ENCODE results near the gene MIPEP.

DNA sequence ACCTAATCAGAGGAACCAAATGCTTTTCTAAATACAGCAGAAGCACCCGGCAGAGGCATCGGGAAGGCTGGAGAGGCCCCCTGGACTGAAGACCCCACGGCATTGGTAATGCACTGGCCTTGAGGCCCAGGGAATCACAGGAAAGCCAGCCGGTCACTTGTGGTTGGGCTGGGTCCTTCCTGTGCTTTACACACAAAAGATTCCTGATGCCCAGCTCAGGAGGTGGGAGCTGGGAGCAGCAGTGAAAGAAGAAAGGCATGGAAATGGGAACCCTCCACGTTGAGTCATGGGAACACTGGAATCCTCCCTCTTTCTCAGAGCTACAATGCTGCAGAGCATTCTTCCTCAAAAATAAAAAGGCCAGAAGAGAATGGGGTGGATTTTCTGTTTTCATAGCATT, 192.6 kb downstream of the MIPEP start:
- no peak for TF ChIP-seq POLR2A (IDR thresholded peaks at IDR 0.05; ENCODE audit: low read depth, low read length)
- TF ChIP-seq POLR2AphosphoS5 (IDR thresholded peaks at IDR 0.05; ENCODE audit: low read depth, low read length), result no peak
- no peak for TF ChIP-seq TAF1 (IDR thresholded peaks at IDR 0.05; ENCODE audit: borderline replicate concordance, low read depth, low read length)

Measured in GM12892 (cell line).